GM21528 (cell line): Measurements from ENCODE around the gene SREBF1.

Source experiments
- ATAC-seq: cut with Tn5 transposase; IDR thresholded peaks from one replicate; pipeline ENCODE4 v1.9.1; 2021; ENCODE audit warnings: mild to moderate bottlenecking, moderate library complexity; ENCODE audit not compliant: unreplicated experiment, low FRiP score

SREBF1 gene

GRCh38 chr17:17826942-17827785 is 9.6 kb downstream of the SREBF1 start:
- no peak for ATAC-seq

- no peak for ATAC-seq
These were observed 10.5 kb downstream of the SREBF1 start for GRCh38 chr17:17826342-17826713.

- ATAC-seq: no peak
These were observed 11.8 kb downstream of the SREBF1 start for GRCh38 chr17:17824783-17825614.

- peak; percentile 6 for ATAC-seq
These were observed 12.5 kb downstream of the SREBF1 start for GRCh38 chr17:17824119-17824782.

- peak; percentile 68 for ATAC-seq
These were observed 13.2 kb downstream of the SREBF1 start for GRCh38 chr17:17823433-17824118.

GRCh38 chr17:17822616-17823015 is 14.2 kb downstream of the SREBF1 start:
- ATAC-seq: no peak

- no peak for ATAC-seq
These were observed 14.6 kb downstream of the SREBF1 start for GRCh38 chr17:17822189-17822588.

- ATAC-seq: no peak
These were observed 16.2 kb downstream of the SREBF1 start for GRCh38 chr17:17820463-17821158.

GRCh38 chr17:17820046-17820445 is 16.7 kb downstream of the SREBF1 start:
- no peak for ATAC-seq

- ATAC-seq: no peak
These were observed 17.2 kb downstream of the SREBF1 start for GRCh38 chr17:17819561-17819995.

- no peak for ATAC-seq
These were observed 17.7 kb downstream of the SREBF1 start for GRCh38 chr17:17819111-17819510.

- no peak for ATAC-seq
These were observed 18.7 kb downstream of the SREBF1 start for GRCh38 chr17:17818088-17818526.

- ATAC-seq: no peak
These were observed 19.2 kb downstream of the SREBF1 start for GRCh38 chr17:17817552-17817947.

- no peak for ATAC-seq
These were observed 19.8 kb downstream of the SREBF1 start for GRCh38 chr17:17816831-17817551.

GRCh38 chr17:17816240-17816814 is 20.5 kb downstream of the SREBF1 start:
- ATAC-seq: no peak

GRCh38 chr17:17815436-17816200 is 21.2 kb downstream of the SREBF1 start:
- ATAC-seq: no peak

GRCh38 chr17:17815062-17815406 is 21.8 kb downstream of the SREBF1 start:
- ATAC-seq: no peak
